ENCODE data around the gene SPPL2C.

DNA sequence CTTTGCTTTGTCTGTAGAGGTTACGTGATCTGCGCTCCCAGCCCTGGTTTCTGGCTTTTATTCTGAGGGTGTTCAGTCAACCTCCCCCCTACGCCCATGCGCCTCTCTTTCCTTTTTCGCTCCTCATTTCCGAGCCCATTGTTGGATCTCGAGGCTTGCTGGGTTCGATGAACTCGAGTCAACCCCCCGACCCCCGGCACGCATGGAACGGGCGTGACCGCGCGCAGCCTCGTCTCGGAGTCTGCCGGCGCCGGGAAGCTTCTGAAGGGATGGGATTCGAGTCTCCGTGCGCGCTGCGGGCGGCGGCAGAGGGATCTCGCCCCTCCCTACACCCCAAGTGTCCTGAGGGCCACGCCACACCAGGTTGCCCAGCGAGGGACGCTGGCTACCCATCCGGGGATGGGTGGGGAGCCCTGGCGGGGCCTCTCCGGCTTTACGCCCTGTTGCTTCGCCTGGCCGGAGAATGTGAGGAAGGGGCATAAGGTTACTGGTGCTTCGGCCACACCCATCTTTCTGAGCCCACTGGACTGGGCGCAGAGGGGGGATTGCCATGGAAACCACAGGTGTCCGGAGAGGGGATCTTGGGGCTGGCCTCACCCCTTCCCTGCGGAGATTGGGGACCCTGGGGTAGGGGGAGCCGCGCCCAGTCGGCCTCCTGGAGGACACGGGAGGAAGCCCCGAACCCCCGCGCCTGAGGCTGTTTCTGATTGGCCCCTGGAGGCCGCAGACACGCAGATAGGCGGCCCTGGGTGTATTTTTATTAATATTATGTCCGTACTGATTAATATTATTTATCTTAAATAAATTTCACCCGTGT is 51.5 kb downstream of the SPPL2C start:
- TF ChIP-seq, protein P1, sequence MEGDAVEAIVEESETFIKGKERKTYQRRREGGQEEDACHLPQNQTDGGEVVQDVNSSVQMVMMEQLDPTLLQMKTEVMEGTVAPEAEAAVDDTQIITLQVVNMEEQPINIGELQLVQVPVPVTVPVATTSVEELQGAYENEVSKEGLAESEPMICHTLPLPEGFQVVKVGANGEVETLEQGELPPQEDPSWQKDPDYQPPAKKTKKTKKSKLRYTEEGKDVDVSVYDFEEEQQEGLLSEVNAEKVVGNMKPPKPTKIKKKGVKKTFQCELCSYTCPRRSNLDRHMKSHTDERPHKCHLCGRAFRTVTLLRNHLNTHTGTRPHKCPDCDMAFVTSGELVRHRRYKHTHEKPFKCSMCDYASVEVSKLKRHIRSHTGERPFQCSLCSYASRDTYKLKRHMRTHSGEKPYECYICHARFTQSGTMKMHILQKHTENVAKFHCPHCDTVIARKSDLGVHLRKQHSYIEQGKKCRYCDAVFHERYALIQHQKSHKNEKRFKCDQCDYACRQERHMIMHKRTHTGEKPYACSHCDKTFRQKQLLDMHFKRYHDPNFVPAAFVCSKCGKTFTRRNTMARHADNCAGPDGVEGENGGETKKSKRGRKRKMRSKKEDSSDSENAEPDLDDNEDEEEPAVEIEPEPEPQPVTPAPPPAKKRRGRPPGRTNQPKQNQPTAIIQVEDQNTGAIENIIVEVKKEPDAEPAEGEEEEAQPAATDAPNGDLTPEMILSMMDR (IDR thresholded peaks at IDR 0.05 in 2 of 3, conservative IDR thresholded peaks at IDR 0.05 in 1 of 3; ENCODE audit: control insufficient read depth in 2 of 3, extremely low read depth in 1 of 3, insufficient read depth in 1 of 3, low read depth in 3 of 3, low read length in 3 of 3), result no peak
- no peak for TF ChIP-seq POLR2AphosphoS5 (IDR thresholded peaks at IDR 0.05; ENCODE audit: low read length)
- no peak for TF ChIP-seq JUNB (IDR thresholded peaks at IDR 0.05)
- TF ChIP-seq, protein P2, sequence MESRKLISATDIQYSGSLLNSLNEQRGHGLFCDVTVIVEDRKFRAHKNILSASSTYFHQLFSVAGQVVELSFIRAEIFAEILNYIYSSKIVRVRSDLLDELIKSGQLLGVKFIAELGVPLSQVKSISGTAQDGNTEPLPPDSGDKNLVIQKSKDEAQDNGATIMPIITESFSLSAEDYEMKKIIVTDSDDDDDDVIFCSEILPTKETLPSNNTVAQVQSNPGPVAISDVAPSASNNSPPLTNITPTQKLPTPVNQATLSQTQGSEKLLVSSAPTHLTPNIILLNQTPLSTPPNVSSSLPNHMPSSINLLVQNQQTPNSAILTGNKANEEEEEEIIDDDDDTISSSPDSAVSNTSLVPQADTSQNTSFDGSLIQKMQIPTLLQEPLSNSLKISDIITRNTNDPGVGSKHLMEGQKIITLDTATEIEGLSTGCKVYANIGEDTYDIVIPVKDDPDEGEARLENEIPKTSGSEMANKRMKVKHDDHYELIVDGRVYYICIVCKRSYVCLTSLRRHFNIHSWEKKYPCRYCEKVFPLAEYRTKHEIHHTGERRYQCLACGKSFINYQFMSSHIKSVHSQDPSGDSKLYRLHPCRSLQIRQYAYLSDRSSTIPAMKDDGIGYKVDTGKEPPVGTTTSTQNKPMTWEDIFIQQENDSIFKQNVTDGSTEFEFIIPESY (IDR thresholded peaks at IDR 0.05), result no peak
- no peak for TF ChIP-seq GABPA (IDR thresholded peaks at IDR 0.05; ENCODE audit: low read depth)
- TF ChIP-seq, protein P3, sequence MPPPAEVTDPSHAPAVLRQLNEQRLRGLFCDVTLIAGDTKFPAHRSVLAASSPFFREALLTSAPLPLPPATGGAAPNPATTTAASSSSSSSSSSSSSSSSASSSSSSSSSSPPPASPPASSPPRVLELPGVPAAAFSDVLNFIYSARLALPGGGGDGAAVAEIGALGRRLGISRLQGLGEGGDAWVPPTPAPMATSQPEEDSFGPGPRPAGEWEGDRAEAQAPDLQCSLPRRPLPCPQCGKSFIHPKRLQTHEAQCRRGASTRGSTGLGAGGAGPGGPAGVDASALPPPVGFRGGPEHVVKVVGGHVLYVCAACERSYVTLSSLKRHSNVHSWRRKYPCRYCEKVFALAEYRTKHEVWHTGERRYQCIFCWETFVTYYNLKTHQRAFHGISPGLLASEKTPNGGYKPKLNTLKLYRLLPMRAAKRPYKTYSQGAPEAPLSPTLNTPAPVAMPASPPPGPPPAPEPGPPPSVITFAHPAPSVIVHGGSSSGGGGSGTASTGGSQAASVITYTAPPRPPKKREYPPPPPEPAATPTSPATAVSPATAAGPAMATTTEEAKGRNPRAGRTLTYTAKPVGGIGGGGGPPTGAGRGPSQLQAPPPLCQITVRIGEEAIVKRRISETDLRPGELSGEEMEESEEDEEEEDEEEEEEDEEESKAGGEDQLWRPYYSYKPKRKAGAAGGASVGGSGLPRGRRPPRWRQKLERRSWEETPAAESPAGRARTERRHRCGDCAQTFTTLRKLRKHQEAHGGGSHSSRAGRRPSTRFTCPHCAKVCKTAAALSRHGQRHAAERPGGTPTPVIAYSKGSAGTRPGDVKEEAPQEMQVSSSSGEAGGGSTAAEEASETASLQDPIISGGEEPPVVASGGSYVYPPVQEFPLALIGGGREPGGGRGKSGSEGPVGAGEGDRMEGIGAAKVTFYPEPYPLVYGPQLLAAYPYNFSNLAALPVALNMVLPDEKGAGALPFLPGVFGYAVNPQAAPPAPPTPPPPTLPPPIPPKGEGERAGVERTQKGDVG (CRISPR knock-in tag; IDR thresholded peaks at IDR 0.05), result no peak
- no peak for TF ChIP-seq IKZF1 (conservative IDR thresholded peaks at IDR 0.05)
- no peak for TF ChIP-seq TAF1 (IDR thresholded peaks at IDR 0.05; ENCODE audit: borderline replicate concordance, low read depth, low read length)
- TF ChIP-seq MEF2A (IDR thresholded peaks at IDR 0.05; ENCODE audit: insufficient read depth, low read depth, low read length), result no peak
